ENCODE results near the gene PCNX4. TPM values are rescaled to one million over a fixed set of nuclear protein-coding genes. Genes with fewer than 3 reads are reported as not detected.
"Not testable (repeated sequence)": the region's sequence is repeated elsewhere in the genome, so short reads cannot be mapped to it uniquely, and the experiment has no call there.

Gene PCNX4
- 62.1 and 67.3 TPM in 2 replicates for total RNA-seq (2014; rRNA removed; shearing (Covaris generic))
- polyA plus RNA-seq (2015; cell fraction: cytosol; rRNA removed): 58.3 and 65.8 TPM in 2 replicates
- 130 and 132 TPM in 2 replicates for polyA plus RNA-seq (2015; cell fraction: nucleus; rRNA removed)

- peak; percentile 99 for DNase-seq (ENCODE audit: low read depth)
These were observed at the start of gene PCNX4 for GRCh38 chr14:60091550-60092525. Gene PCNX4, plus strand, starts transcription at chr14:60091923. Its CDS starts 15,716 bp downstream, at chr14:60107639.

- not testable (repeated sequence) for DNase-seq (ENCODE audit: low read depth)
These were observed 43.7 kb upstream of the PCNX4 start for GRCh38 chr14:60047976-60048375.

GRCh38 chr14:60051721-60052221, 40.0 kb upstream of the PCNX4 start:
- no peak for DNase-seq (ENCODE audit: low read depth)

GRCh38 chr14:60058087-60058486, 33.6 kb upstream of the PCNX4 start:
- DNase-seq (ENCODE audit: low read depth): no peak

- DNase-seq (ENCODE audit: low read depth): peak; percentile 23
These were observed 30.4 kb upstream of the PCNX4 start for GRCh38 chr14:60061371-60061770.

GRCh38 chr14:60064491-60065072, 27.1 kb upstream of the PCNX4 start:
- DNase-seq (ENCODE audit: low read depth): peak; percentile 28

GRCh38 chr14:60067882-60068281, 23.8 kb upstream of the PCNX4 start:
- DNase-seq (ENCODE audit: low read depth): no peak

- no peak for DNase-seq (ENCODE audit: low read depth)
These were observed 12.0 kb upstream of the PCNX4 start for GRCh38 chr14:60079723-60080122.

GRCh38 chr14:60085085-60085484, 6.6 kb upstream of the PCNX4 start:
- no peak for DNase-seq (ENCODE audit: low read depth)

- no peak for DNase-seq (ENCODE audit: low read depth)
These were observed 6.0 kb upstream of the PCNX4 start for GRCh38 chr14:60085693-60086092.

- DNase-seq (ENCODE audit: low read depth): no peak
These were observed 4.1 kb upstream of the PCNX4 start for GRCh38 chr14:60087668-60088067.

- no peak for DNase-seq (ENCODE audit: low read depth)
These were observed 2.5 kb upstream of the PCNX4 start for GRCh38 chr14:60089221-60089620.

GRCh38 chr14:60090864-60091519, 731 bp upstream of the PCNX4 start:
- DNase-seq (ENCODE audit: low read depth): peak; percentile 66

GRCh38 chr14:60092526-60092920, 800 bp downstream of the PCNX4 start:
- DNase-seq (ENCODE audit: low read depth): peak; percentile 33

- DNase-seq (ENCODE audit: low read depth): no peak
These were observed 1.4 kb downstream of the PCNX4 start for GRCh38 chr14:60093080-60093479.

GRCh38 chr14:60093606-60094005, 1.9 kb downstream of the PCNX4 start:
- no peak for DNase-seq (ENCODE audit: low read depth)

- peak; percentile 93 for DNase-seq (ENCODE audit: low read depth)
These were observed 2.7 kb downstream of the PCNX4 start for GRCh38 chr14:60094306-60094897.

GRCh38 chr14:60095231-60095630, 3.5 kb downstream of the PCNX4 start:
- no peak for DNase-seq (ENCODE audit: low read depth)

GRCh38 chr14:60095781-60096450, 4.2 kb downstream of the PCNX4 start:
- no peak for DNase-seq (ENCODE audit: low read depth)

- DNase-seq (ENCODE audit: low read depth): no peak
These were observed 6.3 kb downstream of the PCNX4 start for GRCh38 chr14:60097974-60098373.

GRCh38 chr14:60099855-60100254, 8.1 kb downstream of the PCNX4 start:
- DNase-seq (ENCODE audit: low read depth): not testable (repeated sequence)

All from HT1080 (cell line).